Ishikawa (cell line): ENCODE data around the gene ARID1B.

Experiments
- CEBPB ChIP-seq: IDR thresholded peaks from 2 replicates; pipeline ENCODE4 v1.6.1; 2012
- CREB1 ChIP-seq: IDR thresholded peaks from 2 replicates; pipeline ENCODE4 v1.6.1; 2012; ENCODE audit warnings: low read depth
- EGR1 ChIP-seq: IDR thresholded peaks from 2 replicates; pipeline ENCODE4 v1.6.1; 2012
- EP300 ChIP-seq: IDR thresholded peaks from 2 replicates; pipeline ENCODE4 v1.6.1; 2012; ENCODE audit warnings: borderline replicate concordance
- FOXM1 ChIP-seq: IDR thresholded peaks from 2 replicates; pipeline ENCODE4 v1.6.1; 2012; ENCODE audit warnings: low read depth, borderline replicate concordance
- MAX ChIP-seq: IDR thresholded peaks from 2 replicates; pipeline ENCODE4 v1.6.1; 2012
- NFIC ChIP-seq: IDR thresholded peaks from 2 replicates; pipeline ENCODE4 v1.6.1; 2012
- RAD21 ChIP-seq: IDR thresholded peaks from 2 replicates; pipeline ENCODE4 v1.6.1; 2012; ENCODE audit warnings: low read depth
- REST ChIP-seq: IDR thresholded peaks from 2 replicates; pipeline ENCODE4 v1.6.1; 2012; ENCODE audit warnings: low read depth, mild to moderate bottlenecking
- TAF1 ChIP-seq: IDR thresholded peaks from 2 replicates; pipeline ENCODE4 v1.6.1; 2012; ENCODE audit warnings: low read depth, mild to moderate bottlenecking
- TCF12 ChIP-seq: IDR thresholded peaks from 2 replicates; pipeline ENCODE4 v1.6.1; 2012; ENCODE audit warnings: low read depth
- TEAD4 ChIP-seq: IDR thresholded peaks from 2 replicates; pipeline ENCODE4 v1.6.1; 2012
- USF1 ChIP-seq: IDR thresholded peaks from 2 replicates; pipeline ENCODE4 v1.6.1; 2012
- YY1 ChIP-seq: IDR thresholded peaks from 2 replicates; pipeline ENCODE4 v1.6.1; 2012; ENCODE audit warnings: low read depth
- ZBTB7A ChIP-seq: IDR thresholded peaks from 2 replicates; pipeline ENCODE4 v1.6.1; 2012; ENCODE audit warnings: low read depth

ARID1B gene

GRCh38 chr6:156969233-156969632 lies 192.1 kb downstream of the ARID1B start:
- TF ChIP-seq RAD21 (no peak), FOXM1 (no peak), YY1 (no peak), USF1 (no peak), ZBTB7A (no peak), TCF12 (no peak), MAX (no peak), TEAD4 (no peak), NFIC (no peak), CEBPB (no peak), EP300 (no peak), TAF1 (no peak), EGR1 (no peak), CREB1 (no peak), REST (no peak)

- no peak for TF ChIP-seq NFIC
- no peak for TF ChIP-seq TAF1
- TF ChIP-seq REST: no peak
- no peak for TF ChIP-seq CREB1
Measured at GRCh38 chr6:156970595-156971112, 193.5 kb downstream of the ARID1B start.

GRCh38 chr6:156971153-156971885 lies 194.1 kb downstream of the ARID1B start:
- no peak for TF ChIP-seq REST
- no peak for TF ChIP-seq YY1
- TF ChIP-seq EP300: no peak
- TF ChIP-seq MAX: no peak
- no peak for TF ChIP-seq RAD21
- TF ChIP-seq TEAD4: no peak
- TF ChIP-seq NFIC: no peak

GRCh38 chr6:156972145-156972544 lies 195.0 kb downstream of the ARID1B start:
- TF ChIP-seq EP300 (no peak), REST (no peak)
